Thoracic aorta (tissue), 2 donors: ENCODE measurements around the gene ATP2B1. TPM values are rescaled to one million over a fixed set of nuclear protein-coding genes. Genes with fewer than 3 reads are reported as not detected.

Source experiments
- ATAC-seq: fragments of 150-250 bp; one replicate; pipeline ENCODE4 v1.8.0; 2017; ENCODE audit warnings: low read depth; ENCODE audit not compliant: insufficient number of reproducible peaks, low FRiP score
- DNase-seq: peaks from one replicate; pipeline ENCODE4 v3.0.0-alpha.2; 2020; ENCODE audit warnings: low spot score
- H3K27ac ChIP-seq, 2 donors: fragments of 200-600 bp; sonication (generic); 1 replicate in 1 of 2; 2 replicates in 1 of 2; pipeline ENCODE4 v1.5.1; 2016; ENCODE audit warnings: mild to moderate bottlenecking in 2 of 2, moderate library complexity in 2 of 2
- H3K27me3 ChIP-seq: fragments of 200-600 bp; sonication (generic); replicated peaks from 2 replicates; pipeline ENCODE4 v1.6.0; 2016; ENCODE audit warnings: mild to moderate bottlenecking; ENCODE audit not compliant: insufficient read depth
- H3K36me3 ChIP-seq: fragments of 200-600 bp; sonication (generic); one replicate; pipeline ENCODE4 v1.5.1; 2016
- H3K4me1 ChIP-seq, 2 donors: fragments of 200-600 bp; sonication (generic); 1 replicate in 1 of 2; 2 replicates in 1 of 2; pipeline versions ENCODE4 v1.5.1 to v1.6.0; 2016; ENCODE audit warnings: low read depth in 2 of 2, mild to moderate bottlenecking in 1 of 2; ENCODE audit not compliant: control insufficient read depth in 1 of 2
- H3K4me3 ChIP-seq: fragments of 200-600 bp; sonication (generic); 2 replicates; pipeline ENCODE4 v1.5.1; 2016; ENCODE audit warnings: mild to moderate bottlenecking
- H3K9me3 ChIP-seq: fragments of 200-600 bp; sonication (generic); 2 replicates; pipeline ENCODE4 v1.5.1; 2016
- CTCF ChIP-seq: fragments of 200-600 bp; sonication (generic); IDR thresholded peaks from one replicate; pipeline ENCODE4 v1.5.1; 2019; ENCODE audit warnings: antibody characterized with exemption
- total RNA-seq, 2 donors: library from RNA; depleted of rRNA; stranded (reverse); fragments of >200 nt; gene quantifications; one replicate each; pipeline versions ENCODE4 v1.1.0 to v1.2.3, GENCODE V29; 2016

The ATP2B1 gene
- total RNA-seq, 2 donors from 2014 or later, result 17.7 to 21.2 TPM

- no peak for TF ChIP-seq CTCF
- Histone ChIP-seq H3K27me3 (no peaks in the 10 kb centered on the region), H3K4me1 (peaks cover 0 to 3% of the 10 kb centered on the region in 2 donors), H3K9me3 (no peaks in the 10 kb centered on the region), H3K4me3 (no peak overlapping the region), H3K36me3 (no peaks in the 10 kb centered on the region), H3K27ac (no peak overlapping the region)
- ATAC-seq, result no peak
- no peak for DNase-seq
Measured at GRCh38 chr12:89692439-89692838, 16.2 kb downstream of the ATP2B1 start.

GRCh38 chr12:89691659-89692058 is 17.0 kb downstream of the ATP2B1 start:
- H3K27ac ChIP-seq, result no peak overlapping the region
- no peaks in the 10 kb centered on the region for H3K9me3 ChIP-seq
- ATAC-seq (no peak), DNase-seq (no peak)
- no peak for TF ChIP-seq CTCF
- peaks cover 0 to 3% of the 10 kb centered on the region in 2 donors for H3K4me1 ChIP-seq
- H3K36me3 ChIP-seq, result no peaks in the 10 kb centered on the region
- H3K4me3 ChIP-seq, result no peak overlapping the region
- no peaks in the 10 kb centered on the region for H3K27me3 ChIP-seq

GRCh38 chr12:89690925-89691324 is 17.7 kb downstream of the ATP2B1 start:
- peaks cover 0 to 3% of the 10 kb centered on the region in 2 donors for H3K4me1 ChIP-seq

GRCh38 chr12:89689306-89689705 is 19.3 kb downstream of the ATP2B1 start:
- ATAC-seq (no peak), DNase-seq (no peak)
- Histone ChIP-seq H3K27me3 (no peaks in the 10 kb centered on the region), H3K36me3 (no peaks in the 10 kb centered on the region), H3K9me3 (no peaks in the 10 kb centered on the region), H3K27ac (no peak overlapping the region), H3K4me3 (no peak overlapping the region), H3K4me1 (peaks cover 0 to 3% of the 10 kb centered on the region in 2 donors)
- no peak for TF ChIP-seq CTCF

More at GRCh38 chr12:89690925-89691324, 17.7 kb downstream of the ATP2B1 start:
- Histone ChIP-seq H3K9me3 (no peaks in the 10 kb centered on the region), H3K27me3 (no peaks in the 10 kb centered on the region), H3K27ac (no peak overlapping the region), H3K4me3 (no peak overlapping the region), H3K36me3 (no peaks in the 10 kb centered on the region)
- ATAC-seq, result no peak
- DNase-seq, result no peak
- no peak for TF ChIP-seq CTCF

GRCh38 chr12:89686311-89686710 is 22.3 kb downstream of the ATP2B1 start:
- H3K36me3 ChIP-seq, result no peaks in the 10 kb centered on the region
- DNase-seq, result no peak

More at GRCh38 chr12:89686311-89686710, 22.3 kb downstream of the ATP2B1 start:
- Histone ChIP-seq H3K9me3 (peaks cover 6% of the 10 kb centered on the region), H3K4me3 (no peak overlapping the region), H3K4me1 (no peaks in the 10 kb centered on the region), H3K27me3 (no peaks in the 10 kb centered on the region), H3K27ac (no peak overlapping the region)
- ATAC-seq, result no peak
- no peak for TF ChIP-seq CTCF
